NB4 (cell line): Measurements from ENCODE around the gene ULBP1.
A peak's percentile ranks its signal among the peaks of the same experiment; 100 is the strongest.

Source experiments
- DNase-seq: peaks from one replicate; pipeline ENCODE4 v3.0.0; 2010; ENCODE audit warnings: low read depth
- H3K4me3 ChIP-seq: one replicate; pipeline ENCODE4 v1.5.1; 2011; ENCODE audit warnings: mild to moderate bottlenecking, low read depth, low read length, moderate library complexity
- MYC ChIP-seq: IDR thresholded peaks from 2 replicates; pipeline ENCODE4 v1.6.1; 2011; ENCODE audit warnings: low read depth, low read length
- POLR2A ChIP-seq: IDR thresholded peaks from 2 replicates; pipeline ENCODE4 v1.6.1; 2011; ENCODE audit warnings: mild to moderate bottlenecking; ENCODE audit not compliant: insufficient read length; ENCODE audit errors: extremely low read depth
- TF ChIP-seq, protein P1 (sequence below): IDR thresholded peaks from 2 replicates; pipeline ENCODE4 v1.6.1; 2011; ENCODE audit warnings: low read depth, low read length
- TF ChIP-seq, protein P2 (sequence below): IDR thresholded peaks from one replicate; pipeline ENCODE4 v1.5.1; 2012; ENCODE audit warnings: low read depth, low read length

Gene ULBP1

DNA sequence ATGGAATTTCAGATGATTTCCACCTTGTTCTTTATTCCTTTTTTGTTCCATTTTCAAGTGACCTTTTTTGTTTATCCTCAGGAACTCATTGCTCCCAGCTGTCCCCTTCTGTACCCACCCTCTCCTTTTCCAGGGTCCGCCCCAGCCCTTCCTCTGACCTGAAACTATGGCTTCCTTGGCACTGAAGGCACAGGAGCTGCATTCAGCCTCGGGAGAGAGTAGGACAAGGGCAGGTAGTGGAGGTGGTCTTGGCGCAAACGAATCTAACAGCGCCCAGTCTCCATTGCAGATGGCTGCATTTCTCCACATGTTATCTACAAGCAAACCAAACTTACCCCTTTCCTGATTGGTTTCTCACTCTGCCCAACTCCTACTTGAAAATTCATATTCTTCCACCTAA, 30.7 kb upstream of the ULBP1 start:
- no peak for TF ChIP-seq MYC
- no peak for TF ChIP-seq POLR2A
- TF ChIP-seq, protein P1, sequence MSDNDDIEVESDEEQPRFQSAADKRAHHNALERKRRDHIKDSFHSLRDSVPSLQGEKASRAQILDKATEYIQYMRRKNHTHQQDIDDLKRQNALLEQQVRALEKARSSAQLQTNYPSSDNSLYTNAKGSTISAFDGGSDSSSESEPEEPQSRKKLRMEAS, result no peak
- TF ChIP-seq, protein P2, sequence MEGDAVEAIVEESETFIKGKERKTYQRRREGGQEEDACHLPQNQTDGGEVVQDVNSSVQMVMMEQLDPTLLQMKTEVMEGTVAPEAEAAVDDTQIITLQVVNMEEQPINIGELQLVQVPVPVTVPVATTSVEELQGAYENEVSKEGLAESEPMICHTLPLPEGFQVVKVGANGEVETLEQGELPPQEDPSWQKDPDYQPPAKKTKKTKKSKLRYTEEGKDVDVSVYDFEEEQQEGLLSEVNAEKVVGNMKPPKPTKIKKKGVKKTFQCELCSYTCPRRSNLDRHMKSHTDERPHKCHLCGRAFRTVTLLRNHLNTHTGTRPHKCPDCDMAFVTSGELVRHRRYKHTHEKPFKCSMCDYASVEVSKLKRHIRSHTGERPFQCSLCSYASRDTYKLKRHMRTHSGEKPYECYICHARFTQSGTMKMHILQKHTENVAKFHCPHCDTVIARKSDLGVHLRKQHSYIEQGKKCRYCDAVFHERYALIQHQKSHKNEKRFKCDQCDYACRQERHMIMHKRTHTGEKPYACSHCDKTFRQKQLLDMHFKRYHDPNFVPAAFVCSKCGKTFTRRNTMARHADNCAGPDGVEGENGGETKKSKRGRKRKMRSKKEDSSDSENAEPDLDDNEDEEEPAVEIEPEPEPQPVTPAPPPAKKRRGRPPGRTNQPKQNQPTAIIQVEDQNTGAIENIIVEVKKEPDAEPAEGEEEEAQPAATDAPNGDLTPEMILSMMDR, result no peak
- no peak for DNase-seq
- no peak overlapping the region for H3K4me3 ChIP-seq

DNA sequence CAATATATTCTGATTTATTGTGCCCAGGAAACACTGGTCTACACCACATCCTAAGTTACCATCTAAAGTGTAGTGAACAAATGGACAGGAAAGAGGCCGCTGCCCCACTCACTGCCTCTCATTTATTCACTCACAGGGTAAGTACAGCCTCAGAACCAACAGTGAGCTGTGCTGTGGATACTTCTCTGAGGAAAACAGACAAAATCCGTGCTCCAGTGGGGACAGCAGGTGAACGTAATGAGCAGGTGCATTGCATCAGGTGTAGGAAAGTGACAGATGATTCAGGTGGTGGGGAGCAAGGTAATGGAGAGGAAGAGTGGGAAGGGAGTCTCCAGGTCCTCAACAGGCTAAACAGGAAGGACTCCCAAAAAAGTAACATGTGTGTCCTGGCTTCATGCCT, 30.3 kb upstream of the ULBP1 start:
- TF ChIP-seq, protein P1, result no peak
- no peak for TF ChIP-seq POLR2A
- no peak for TF ChIP-seq MYC
- TF ChIP-seq, protein P2, result no peak
- H3K4me3 ChIP-seq, result no peak overlapping the region
- DNase-seq, result no peak

DNA sequence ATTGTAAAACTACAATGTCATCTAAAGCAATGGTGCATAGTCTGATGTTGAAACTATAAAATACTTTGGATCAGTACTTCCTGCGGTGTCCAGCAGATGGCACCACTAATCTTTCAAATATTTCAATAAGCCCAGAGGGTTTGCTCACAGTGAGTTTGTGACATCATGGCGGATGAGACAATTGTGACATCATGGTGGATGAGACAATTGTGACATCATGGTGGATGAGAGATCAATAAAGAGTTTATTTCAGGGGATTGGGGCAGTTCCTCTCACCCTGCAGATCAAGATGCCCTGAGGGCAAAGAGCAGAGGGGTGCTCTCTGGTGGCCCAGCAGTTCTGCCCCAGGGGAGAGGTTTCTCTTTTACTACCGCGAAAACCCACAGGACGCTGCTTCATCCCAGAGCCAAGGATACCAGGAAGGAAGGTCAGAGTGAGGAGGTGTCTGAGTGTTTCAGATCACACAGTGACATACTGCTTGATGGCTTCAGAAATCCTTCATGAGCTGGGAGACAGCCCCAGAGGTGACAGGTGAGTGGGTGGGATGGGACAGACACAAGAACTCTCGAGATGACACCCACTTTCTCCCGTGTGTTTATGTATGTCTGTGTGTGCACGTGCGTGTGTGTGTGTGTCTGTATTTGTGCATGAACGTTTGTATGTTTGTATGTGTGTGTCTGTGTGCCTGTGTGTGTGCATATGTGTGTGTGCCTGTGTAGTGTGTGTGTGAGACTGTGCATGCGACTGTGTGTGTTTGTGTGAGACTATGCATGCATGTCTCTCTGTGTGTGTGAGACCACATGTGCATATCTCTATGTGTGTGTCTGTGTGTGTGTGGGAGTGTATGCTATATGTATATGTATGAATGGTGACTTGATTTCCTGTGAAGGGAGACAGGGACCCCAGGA, 29.2 kb upstream of the ULBP1 start:
- no peak overlapping the region for H3K4me3 ChIP-seq
- TF ChIP-seq, protein P1, result no peak
- TF ChIP-seq MYC (no peak), POLR2A (no peak)
- TF ChIP-seq, protein P2, result peak; percentile 53
- DNase-seq, result peak; percentile 77

DNA sequence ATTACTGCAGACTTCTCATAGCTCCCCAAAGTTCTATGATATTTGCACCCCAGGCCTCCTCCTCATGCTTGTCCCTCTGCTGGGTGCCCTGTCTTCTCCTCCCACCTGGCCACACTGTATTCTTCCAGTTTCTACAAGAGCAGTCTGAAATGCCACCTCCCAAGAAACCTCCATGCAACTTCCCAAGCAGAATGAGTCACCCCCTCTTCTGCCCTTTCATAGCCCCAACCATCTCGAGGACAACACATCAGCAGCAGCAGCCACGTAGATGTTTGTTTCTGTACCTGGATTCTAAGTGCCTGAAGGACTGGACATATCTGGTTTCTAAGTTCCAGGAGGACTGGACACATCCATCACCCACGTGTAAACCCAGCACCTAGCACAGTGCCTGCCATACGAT, 28.5 kb upstream of the ULBP1 start:
- H3K4me3 ChIP-seq, result no peak overlapping the region
- no peak for TF ChIP-seq MYC
- TF ChIP-seq, protein P2, result no peak
- no peak for TF ChIP-seq POLR2A
- TF ChIP-seq, protein P1, result no peak

GRCh38 chr6:149935668-149936067, 28.1 kb upstream of the ULBP1 start:
- no peak overlapping the region for H3K4me3 ChIP-seq
- DNase-seq, result no peak
- TF ChIP-seq, protein P2, result no peak
- TF ChIP-seq MYC (no peak), POLR2A (no peak)
- TF ChIP-seq, protein P1, result no peak

More for the DNA sequence above, 28.5 kb upstream of the ULBP1 start:
- no peak for DNase-seq
